Activated T-helper 2 cell treated with anti-CD3 and anti-CD28 coated beads, Interferon-gamma antibody, Interleukin-2, Interleukin-4, amounts not matched to agents 10 μg/mL and 5 μg/mL and 100 μg/mL, durations not matched to agents 14 hours and 24 hours and 36 hours (primary cell): ENCODE results near the gene SRGAP3. TPM values are rescaled to one million over a fixed set of nuclear protein-coding genes. Genes with fewer than 3 reads are reported as not detected.

Source experiments
- DNase-seq: peaks from one replicate; pipeline ENCODE4 v3.0.0; 2021; ENCODE audit warnings: low spot score
- H3K27ac Mint-ChIP-seq: one replicate; pipeline ENCODE4 v1.8.0; 2021; ENCODE audit warnings: mixed read lengths
- H3K27me3 Mint-ChIP-seq: one replicate; pipeline ENCODE4 v1.8.0; 2021; ENCODE audit warnings: low read depth, mixed read lengths
- H3K36me3 Mint-ChIP-seq: one replicate; pipeline ENCODE4 v1.8.0; 2021; ENCODE audit warnings: low read depth, mixed read lengths
- H3K4me1 Mint-ChIP-seq: one replicate; pipeline ENCODE4 v1.8.0; 2021; ENCODE audit warnings: low read depth, mixed read lengths
- H3K4me3 Mint-ChIP-seq: one replicate; pipeline ENCODE4 v1.8.0; 2021; ENCODE audit warnings: low read depth, mild to moderate bottlenecking, moderate library complexity, mixed read lengths
- H3K9me3 Mint-ChIP-seq: one replicate; pipeline ENCODE4 v1.8.0; 2021; ENCODE audit warnings: mixed read lengths
- intact Hi-C: fragments of 100-400 bp; cut with micrococcal nuclease; formaldehyde crosslinking; loops from one replicate; pipeline ENCODE4 v1.15.1; 2023
- total RNA-seq: library from RNA; stranded (reverse); gene quantifications from 2 replicates; pipeline ENCODE4 v1.2.3, GENCODE V29; 2022

SRGAP3 gene
- total RNA-seq, 1 donor from 2014 or later: 0.71 TPM

DNA sequence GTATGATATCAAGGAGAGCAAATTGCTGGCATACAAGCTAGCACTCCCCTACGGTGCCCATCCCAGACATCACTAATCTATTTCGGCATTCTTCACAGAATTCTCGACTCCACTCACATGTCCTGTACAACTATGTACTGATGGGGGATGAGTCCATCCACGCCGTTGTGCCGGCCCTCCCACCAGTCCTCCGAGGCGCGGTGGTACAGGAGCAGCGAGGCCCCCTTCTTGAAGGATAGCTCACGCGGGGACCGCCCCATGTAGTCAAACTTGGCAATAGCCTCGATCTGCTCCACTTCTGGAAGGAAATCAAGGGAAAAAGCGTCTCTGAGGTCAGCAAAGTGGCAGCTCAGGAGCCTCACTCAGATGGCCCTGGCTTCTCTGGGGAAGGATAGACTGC lies 255.2 kb downstream of the SRGAP3 start:
- no peak for DNase-seq
- H3K36me3 Mint-ChIP-seq: no peaks in the 10 kb centered on the region
- no peak overlapping the region for H3K4me3 Mint-ChIP-seq
- H3K9me3 Mint-ChIP-seq: no peaks in the 10 kb centered on the region
- H3K27me3 Mint-ChIP-seq: no peaks in the 10 kb centered on the region
- intact Hi-C loops: no loop called here
- H3K4me1 Mint-ChIP-seq: no peaks in the 10 kb centered on the region
- no peak overlapping the region for H3K27ac Mint-ChIP-seq

GRCh38 chr3:8993331-8993730 lies 256.1 kb downstream of the SRGAP3 start:
- intact Hi-C loops: no loop called here
- Mint-ChIP-seq H3K4me3 (no peak overlapping the region), H3K27ac (no peak overlapping the region), H3K9me3 (no peaks in the 10 kb centered on the region), H3K27me3 (no peaks in the 10 kb centered on the region), H3K36me3 (no peaks in the 10 kb centered on the region), H3K4me1 (no peaks in the 10 kb centered on the region)
- no peak for DNase-seq

DNA sequence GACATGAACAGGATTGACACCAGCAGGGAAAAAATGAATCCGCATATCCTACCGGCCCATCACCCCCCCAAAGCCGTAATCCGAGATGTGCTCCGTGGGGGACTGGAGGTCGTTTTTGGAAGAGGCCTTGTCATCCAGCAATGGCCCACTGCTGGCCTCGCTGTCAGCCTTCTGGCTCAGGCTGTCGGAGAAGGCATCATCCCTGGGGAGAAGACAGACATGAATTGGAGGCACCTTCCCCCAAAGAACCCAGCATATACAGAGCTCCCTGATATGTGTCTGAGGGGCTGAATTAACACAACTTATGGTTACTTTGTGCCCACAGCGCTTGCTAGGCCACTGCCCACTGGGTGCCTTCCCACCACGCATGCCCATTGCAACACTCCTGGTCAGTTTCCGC lies 256.6 kb downstream of the SRGAP3 start:
- DNase-seq: no peak
- Mint-ChIP-seq H3K36me3 (no peaks in the 10 kb centered on the region), H3K9me3 (no peaks in the 10 kb centered on the region), H3K4me3 (no peak overlapping the region), H3K4me1 (no peaks in the 10 kb centered on the region), H3K27ac (no peak overlapping the region), H3K27me3 (no peaks in the 10 kb centered on the region)
- intact Hi-C loops: no loop called here

DNA sequence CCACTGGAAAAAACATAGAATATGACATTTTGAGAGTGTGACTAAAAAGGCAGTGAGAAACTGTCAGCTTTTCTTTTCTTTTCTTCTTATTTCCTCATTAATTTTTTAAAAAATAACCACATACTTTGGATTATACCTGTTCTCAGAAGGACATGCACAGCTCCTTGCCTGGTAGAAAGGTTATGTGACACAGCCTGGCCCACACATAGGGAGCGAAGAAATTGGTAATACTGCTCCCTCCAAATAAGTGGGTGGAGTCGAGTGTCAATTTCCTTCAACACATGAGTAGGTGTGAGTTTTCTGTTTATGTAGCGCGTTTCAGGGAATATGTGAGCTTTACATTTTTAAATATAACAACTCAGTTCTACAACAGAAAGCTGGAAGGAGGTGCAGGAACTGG lies 257.2 kb downstream of the SRGAP3 start:
- Mint-ChIP-seq H3K27me3 (no peaks in the 10 kb centered on the region), H3K4me1 (no peaks in the 10 kb centered on the region)

DNA sequence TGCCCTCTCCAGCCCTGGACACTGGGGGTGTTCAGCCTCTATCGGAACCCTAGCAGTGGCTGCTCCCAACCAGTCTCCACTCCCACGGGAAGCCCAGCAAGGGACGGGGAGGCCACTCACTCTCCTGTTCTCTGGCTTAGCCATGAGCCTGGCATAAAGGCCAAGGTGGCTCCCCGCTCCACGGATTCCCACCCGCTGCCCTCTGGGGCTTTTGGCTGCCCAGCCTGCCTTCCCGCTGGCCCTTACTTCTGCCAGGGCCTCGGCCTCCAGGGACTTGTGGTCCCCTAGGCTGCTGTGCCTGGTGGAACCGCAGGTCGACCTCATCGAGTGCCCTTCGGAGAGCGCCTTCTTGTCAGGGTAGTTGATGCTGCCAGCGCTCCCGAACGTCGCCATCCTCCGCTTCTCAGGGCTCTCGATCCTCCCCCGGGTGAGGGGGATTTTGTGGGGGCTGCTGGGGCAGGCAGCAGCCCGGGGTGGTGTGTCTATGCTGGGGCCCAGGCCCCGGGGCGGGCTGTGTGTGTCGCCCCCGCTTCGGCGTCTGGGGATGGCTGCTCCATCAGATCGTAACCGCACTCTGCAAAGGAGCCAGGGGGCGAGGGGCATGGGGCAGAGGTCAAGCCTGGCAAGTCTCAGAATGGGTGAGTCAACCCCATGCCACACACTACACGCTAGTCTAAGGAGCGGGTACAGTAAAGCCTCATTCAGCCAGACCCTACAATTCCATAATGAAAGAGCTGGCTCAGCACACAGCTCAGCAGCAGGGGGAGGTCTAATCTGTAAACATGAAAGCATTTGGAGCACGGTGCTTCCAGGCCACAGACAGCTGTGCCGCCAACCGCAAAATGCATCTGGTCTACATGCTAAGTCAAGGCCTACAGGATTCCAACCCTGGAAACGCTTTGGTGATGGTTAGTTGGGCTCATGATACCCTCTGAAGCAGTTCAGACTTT lies 258.9 kb downstream of the SRGAP3 start:
- Mint-ChIP-seq H3K27me3 (no peaks in the 10 kb centered on the region), H3K4me3 (no peak overlapping the region), H3K36me3 (no peaks in the 10 kb centered on the region), H3K27ac (no peak overlapping the region), H3K9me3 (no peaks in the 10 kb centered on the region), H3K4me1 (no peaks in the 10 kb centered on the region)
- intact Hi-C loops: no loop called here
- DNase-seq: no peak

More for the DNA sequence above, 257.2 kb downstream of the SRGAP3 start:
- no peaks in the 10 kb centered on the region for H3K36me3 Mint-ChIP-seq
- intact Hi-C loops: no loop called here
- no peak overlapping the region for H3K4me3 Mint-ChIP-seq
- no peak overlapping the region for H3K27ac Mint-ChIP-seq
- DNase-seq: no peak
- H3K9me3 Mint-ChIP-seq: no peaks in the 10 kb centered on the region

- H3K27ac Mint-ChIP-seq: no peak overlapping the region
- no peaks in the 10 kb centered on the region for H3K9me3 Mint-ChIP-seq
- no peak for DNase-seq
- intact Hi-C loops: loop anchor here (1.0 kb wide), 1 partner anchor 313 kb away; no protein-coding TSS in a partner anchor
- no peaks in the 10 kb centered on the region for H3K4me1 Mint-ChIP-seq
- H3K4me3 Mint-ChIP-seq: no peak overlapping the region
- no peaks in the 10 kb centered on the region for H3K36me3 Mint-ChIP-seq
- no peaks in the 10 kb centered on the region for H3K27me3 Mint-ChIP-seq
Observed at GRCh38 chr3:8988791-8989558, 260.5 kb downstream of the SRGAP3 start.

GRCh38 chr3:8988384-8988655 lies 261.1 kb downstream of the SRGAP3 start:
- H3K36me3 Mint-ChIP-seq: no peaks in the 10 kb centered on the region
- no peaks in the 10 kb centered on the region for H3K9me3 Mint-ChIP-seq
- no peak overlapping the region for H3K4me3 Mint-ChIP-seq
- no peak for DNase-seq
- H3K27ac Mint-ChIP-seq: no peak overlapping the region
- H3K27me3 Mint-ChIP-seq: no peaks in the 10 kb centered on the region
- H3K4me1 Mint-ChIP-seq: no peaks in the 10 kb centered on the region
- intact Hi-C loops: loop anchor here (1.0 kb wide), 1 partner anchor 314 kb away; no protein-coding TSS in a partner anchor

GRCh38 chr3:8987645-8988383 lies 261.6 kb downstream of the SRGAP3 start:
- H3K4me1 Mint-ChIP-seq: no peaks in the 10 kb centered on the region
- no peaks in the 10 kb centered on the region for H3K27me3 Mint-ChIP-seq
- peak; percentile 50 for DNase-seq
- intact Hi-C loops: loop anchor here (1.0 kb wide), 1 partner anchor 314 kb away; no protein-coding TSS in a partner anchor
- H3K36me3 Mint-ChIP-seq: no peaks in the 10 kb centered on the region
- H3K27ac Mint-ChIP-seq: no peak overlapping the region
- H3K4me3 Mint-ChIP-seq: no peak overlapping the region
- H3K9me3 Mint-ChIP-seq: no peaks in the 10 kb centered on the region

DNA sequence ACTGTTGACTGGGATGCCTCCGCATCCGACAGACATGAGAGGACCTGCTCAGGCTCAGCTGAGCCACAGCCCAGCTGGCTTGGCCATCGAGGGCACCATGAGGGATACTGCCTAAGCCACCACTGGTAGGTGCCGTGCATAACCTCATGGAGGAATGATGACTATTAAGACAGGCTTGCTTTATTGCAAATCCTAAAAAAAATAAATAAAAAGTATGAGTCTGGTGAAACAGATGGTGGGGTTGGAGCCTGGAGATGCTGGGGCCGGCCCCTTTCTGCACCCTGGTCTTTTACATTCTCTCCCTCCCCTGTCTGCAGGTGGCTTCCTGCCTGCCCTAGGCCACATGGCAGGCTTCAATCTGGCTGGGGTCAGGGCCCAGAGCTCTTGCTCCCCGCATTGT lies 262.2 kb downstream of the SRGAP3 start:
- Mint-ChIP-seq H3K27me3 (no peaks in the 10 kb centered on the region), H3K27ac (no peak overlapping the region), H3K36me3 (no peaks in the 10 kb centered on the region), H3K4me3 (no peak overlapping the region), H3K4me1 (no peaks in the 10 kb centered on the region), H3K9me3 (no peaks in the 10 kb centered on the region)
- intact Hi-C loops: no loop called here
- no peak for DNase-seq

DNA sequence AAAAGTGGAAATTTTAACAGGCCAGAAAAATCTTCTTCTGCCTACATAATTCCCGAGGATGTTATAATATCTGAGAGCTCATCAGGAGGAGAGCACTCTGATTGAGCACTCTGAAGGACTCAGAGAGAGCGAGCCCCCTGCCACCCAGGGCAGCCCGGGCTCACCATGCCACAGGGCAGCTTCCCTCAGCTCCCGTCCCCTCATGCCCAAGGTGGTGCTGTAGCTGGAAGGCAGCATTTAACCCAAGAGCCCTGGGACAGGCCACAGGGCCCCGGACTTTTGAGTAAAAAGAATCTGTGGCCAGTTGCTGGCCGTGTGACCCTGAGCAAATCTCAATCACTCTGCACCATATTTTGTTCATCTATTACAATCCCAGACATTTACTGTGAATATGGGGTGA lies 262.7 kb downstream of the SRGAP3 start:
- Mint-ChIP-seq H3K36me3 (no peaks in the 10 kb centered on the region), H3K27ac (no peak overlapping the region), H3K4me3 (no peak overlapping the region), H3K9me3 (no peaks in the 10 kb centered on the region), H3K4me1 (no peaks in the 10 kb centered on the region), H3K27me3 (peaks cover under 1% of the 10 kb centered on the region)
- intact Hi-C loops: no loop called here
- no peak for DNase-seq

- Mint-ChIP-seq H3K4me1 (no peaks in the 10 kb centered on the region), H3K9me3 (no peaks in the 10 kb centered on the region), H3K36me3 (no peaks in the 10 kb centered on the region), H3K4me3 (no peak overlapping the region), H3K27me3 (peaks cover 1% of the 10 kb centered on the region), H3K27ac (no peak overlapping the region)
- intact Hi-C loops: no loop called here
- DNase-seq: no peak
Observed at GRCh38 chr3:8985876-8986275, 263.6 kb downstream of the SRGAP3 start.

DNA sequence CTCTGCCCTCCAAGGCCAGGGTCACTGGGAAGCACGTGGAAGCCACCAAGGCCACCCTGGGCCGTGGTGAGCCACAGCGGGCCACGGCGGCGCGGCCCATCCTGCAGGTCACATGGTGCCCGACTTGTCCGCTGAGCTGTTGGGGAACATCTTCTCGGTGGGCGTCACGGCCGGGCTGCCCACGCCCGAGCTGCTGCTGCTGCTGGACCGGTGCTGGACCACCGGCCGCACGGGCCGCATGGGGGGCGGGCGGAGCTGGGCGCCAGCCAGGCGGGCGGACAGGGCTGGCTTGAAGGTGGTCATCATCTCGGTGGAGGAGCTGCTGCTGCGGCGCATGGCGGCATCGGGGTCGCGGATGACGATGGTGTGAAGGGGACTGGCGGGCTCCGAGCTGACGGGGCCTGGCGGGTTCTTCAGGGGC lies 264.0 kb downstream of the SRGAP3 start:
- H3K4me3 Mint-ChIP-seq: no peak overlapping the region
- H3K27ac Mint-ChIP-seq: no peak overlapping the region
- peaks cover 3% of the 10 kb centered on the region for H3K27me3 Mint-ChIP-seq
- intact Hi-C loops: no loop called here
- H3K4me1 Mint-ChIP-seq: no peaks in the 10 kb centered on the region
- H3K9me3 Mint-ChIP-seq: no peaks in the 10 kb centered on the region
- H3K36me3 Mint-ChIP-seq: no peaks in the 10 kb centered on the region
- DNase-seq: no peak
